ENCODE measurements around the gene PLEK2. TPM values are rescaled to one million over a fixed set of nuclear protein-coding genes. Genes with fewer than 3 reads are reported as not detected.

PLEK2 gene
- total RNA-seq, 1 experiment from 2014 or later: 9.1 TPM

- TF ChIP-seq TCF7L2 (IDR thresholded peaks at IDR 0.05; ENCODE audit: low read depth, low read length) (no peak), POLR2AphosphoS5 (IDR thresholded peaks at IDR 0.05; ENCODE audit: low read depth, low read length) (no peak), SIN3A (IDR thresholded peaks at IDR 0.05; ENCODE audit: borderline replicate concordance, insufficient read depth, low read depth, low read length) (no peak)
- TF ChIP-seq, protein P1, sequence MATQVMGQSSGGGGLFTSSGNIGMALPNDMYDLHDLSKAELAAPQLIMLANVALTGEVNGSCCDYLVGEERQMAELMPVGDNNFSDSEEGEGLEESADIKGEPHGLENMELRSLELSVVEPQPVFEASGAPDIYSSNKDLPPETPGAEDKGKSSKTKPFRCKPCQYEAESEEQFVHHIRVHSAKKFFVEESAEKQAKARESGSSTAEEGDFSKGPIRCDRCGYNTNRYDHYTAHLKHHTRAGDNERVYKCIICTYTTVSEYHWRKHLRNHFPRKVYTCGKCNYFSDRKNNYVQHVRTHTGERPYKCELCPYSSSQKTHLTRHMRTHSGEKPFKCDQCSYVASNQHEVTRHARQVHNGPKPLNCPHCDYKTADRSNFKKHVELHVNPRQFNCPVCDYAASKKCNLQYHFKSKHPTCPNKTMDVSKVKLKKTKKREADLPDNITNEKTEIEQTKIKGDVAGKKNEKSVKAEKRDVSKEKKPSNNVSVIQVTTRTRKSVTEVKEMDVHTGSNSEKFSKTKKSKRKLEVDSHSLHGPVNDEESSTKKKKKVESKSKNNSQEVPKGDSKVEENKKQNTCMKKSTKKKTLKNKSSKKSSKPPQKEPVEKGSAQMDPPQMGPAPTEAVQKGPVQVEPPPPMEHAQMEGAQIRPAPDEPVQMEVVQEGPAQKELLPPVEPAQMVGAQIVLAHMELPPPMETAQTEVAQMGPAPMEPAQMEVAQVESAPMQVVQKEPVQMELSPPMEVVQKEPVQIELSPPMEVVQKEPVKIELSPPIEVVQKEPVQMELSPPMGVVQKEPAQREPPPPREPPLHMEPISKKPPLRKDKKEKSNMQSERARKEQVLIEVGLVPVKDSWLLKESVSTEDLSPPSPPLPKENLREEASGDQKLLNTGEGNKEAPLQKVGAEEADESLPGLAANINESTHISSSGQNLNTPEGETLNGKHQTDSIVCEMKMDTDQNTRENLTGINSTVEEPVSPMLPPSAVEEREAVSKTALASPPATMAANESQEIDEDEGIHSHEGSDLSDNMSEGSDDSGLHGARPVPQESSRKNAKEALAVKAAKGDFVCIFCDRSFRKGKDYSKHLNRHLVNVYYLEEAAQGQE (IDR thresholded peaks at IDR 0.05; ENCODE audit: insufficient read depth in 1 of 2, low read depth in 2 of 2, low read length in 1 of 2): no peak
- TF ChIP-seq, protein P2, sequence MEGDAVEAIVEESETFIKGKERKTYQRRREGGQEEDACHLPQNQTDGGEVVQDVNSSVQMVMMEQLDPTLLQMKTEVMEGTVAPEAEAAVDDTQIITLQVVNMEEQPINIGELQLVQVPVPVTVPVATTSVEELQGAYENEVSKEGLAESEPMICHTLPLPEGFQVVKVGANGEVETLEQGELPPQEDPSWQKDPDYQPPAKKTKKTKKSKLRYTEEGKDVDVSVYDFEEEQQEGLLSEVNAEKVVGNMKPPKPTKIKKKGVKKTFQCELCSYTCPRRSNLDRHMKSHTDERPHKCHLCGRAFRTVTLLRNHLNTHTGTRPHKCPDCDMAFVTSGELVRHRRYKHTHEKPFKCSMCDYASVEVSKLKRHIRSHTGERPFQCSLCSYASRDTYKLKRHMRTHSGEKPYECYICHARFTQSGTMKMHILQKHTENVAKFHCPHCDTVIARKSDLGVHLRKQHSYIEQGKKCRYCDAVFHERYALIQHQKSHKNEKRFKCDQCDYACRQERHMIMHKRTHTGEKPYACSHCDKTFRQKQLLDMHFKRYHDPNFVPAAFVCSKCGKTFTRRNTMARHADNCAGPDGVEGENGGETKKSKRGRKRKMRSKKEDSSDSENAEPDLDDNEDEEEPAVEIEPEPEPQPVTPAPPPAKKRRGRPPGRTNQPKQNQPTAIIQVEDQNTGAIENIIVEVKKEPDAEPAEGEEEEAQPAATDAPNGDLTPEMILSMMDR (IDR thresholded peaks at IDR 0.05): no peak
- POLR2A ChIA-PET: no interaction called here
Measured at GRCh38 chr14:67429510-67430205, 17.7 kb upstream of the PLEK2 start.

GRCh38 chr14:67428501-67429031, 16.6 kb upstream of the PLEK2 start:
- H3K4me3 ChIP-seq (ENCODE audit: low read depth in 2 of 2, low read length in 2 of 2): no peak overlapping the region
- ChIA-PET CTCF (interaction anchor here (0.8 to 3.4 kb wide), 5 partner anchors 84 to 238 kb away, joined by 4 to 28 read pairs (median 17); no protein-coding TSS in a partner anchor), POLR2A (no interaction called here)
- H3K4me1 ChIP-seq (ENCODE audit: control insufficient read depth, insufficient read depth, low read length): peaks cover 7% of the 10 kb centered on the region
- no peaks in the 10 kb centered on the region for H3K36me3 ChIP-seq (ENCODE audit: control insufficient read depth, insufficient read depth, low read length)
- in situ Hi-C loops (cut with HindIII; ENCODE audit: low pct_unique_long_range_greater_than_20kb, low sequenced_read_pairs): no loop called here
- no peak for DNase-seq (ENCODE audit: low read depth, low spot score)
- intact Hi-C loops (cut with micrococcal nuclease; ENCODE audit: unreplicated experiment): loop anchor here (10.0 kb wide), 1 partner anchor 86 kb away; no protein-coding TSS in a partner anchor
- H3K27ac ChIP-seq (ENCODE audit: low read length): peak overlapping the region; percentile 35
- H3K27me3 ChIP-seq (ENCODE audit: control insufficient read depth, insufficient read depth, low read length): no peaks in the 10 kb centered on the region
- peak; percentile 84 for ATAC-seq
- no peaks in the 10 kb centered on the region for H3K9me3 ChIP-seq (ENCODE audit: control insufficient read depth, insufficient read depth, low read depth, low read length)
- BruUV-seq (replicated peaks): no TSS peak
- TF ChIP-seq, protein P1 (IDR thresholded peaks at IDR 0.05; ENCODE audit: insufficient read depth in 1 of 2, low read depth in 2 of 2, low read length in 1 of 2): no peak
- TF ChIP-seq, protein P2 (IDR thresholded peaks at IDR 0.05): no peak
- TF ChIP-seq TCF7L2 (IDR thresholded peaks at IDR 0.05; ENCODE audit: low read depth, low read length) (no peak), POLR2AphosphoS5 (IDR thresholded peaks at IDR 0.05; ENCODE audit: low read depth, low read length) (no peak), SIN3A (IDR thresholded peaks at IDR 0.05; ENCODE audit: borderline replicate concordance, insufficient read depth, low read depth, low read length) (no peak)

More at GRCh38 chr14:67429510-67430205, 17.7 kb upstream of the PLEK2 start:
- ATAC-seq: no peak
- peak overlapping the region; percentile 57; the same call in 1 of the 2 replicates for H3K27ac ChIP-seq (ENCODE audit: low read length)
- in situ Hi-C loops (cut with HindIII; ENCODE audit: low pct_unique_long_range_greater_than_20kb, low sequenced_read_pairs): no loop called here
- H3K27me3 ChIP-seq (ENCODE audit: control insufficient read depth, insufficient read depth, low read length): no peaks in the 10 kb centered on the region
- CTCF ChIA-PET: interaction anchor here (0.5 to 3.4 kb wide), 3 partner anchors 16 to 142 kb away, joined by 6 to 28 read pairs (median 9); no protein-coding TSS in a partner anchor
- H3K4me3 ChIP-seq (ENCODE audit: low read depth in 2 of 2, low read length in 2 of 2): no peak overlapping the region
- peaks cover 7% of the 10 kb centered on the region for H3K4me1 ChIP-seq (ENCODE audit: control insufficient read depth, insufficient read depth, low read length)
- H3K9me3 ChIP-seq (ENCODE audit: control insufficient read depth, insufficient read depth, low read depth, low read length): no peaks in the 10 kb centered on the region
- H3K36me3 ChIP-seq (ENCODE audit: control insufficient read depth, insufficient read depth, low read length): no peaks in the 10 kb centered on the region
- intact Hi-C loops (cut with micrococcal nuclease; ENCODE audit: unreplicated experiment): loop anchor here (10.0 kb wide), 1 partner anchor 85 kb away; no protein-coding TSS in a partner anchor
- no peak for DNase-seq (ENCODE audit: low read depth, low spot score)
- no TSS peak for BruUV-seq (replicated peaks)

All from Panc1 (cell line).